GM19438 (cell line): Measurements from ENCODE around the gene CERK.

Experiments
- ATAC-seq: cut with Tn5 transposase; IDR thresholded peaks from one replicate; pipeline ENCODE4 v1.9.1; 2021; ENCODE audit warnings: low read depth; ENCODE audit not compliant: unreplicated experiment

The CERK gene

GRCh38 chr22:46703996-46704370 is 34.1 kb downstream of the CERK start:
- ATAC-seq, result no peak

- ATAC-seq, result no peak
These were observed 34.7 kb downstream of the CERK start for GRCh38 chr22:46703171-46703995.

- ATAC-seq, result no peak
These were observed 36.8 kb downstream of the CERK start for GRCh38 chr22:46701262-46701661.

- no peak for ATAC-seq
These were observed 39.0 kb downstream of the CERK start for GRCh38 chr22:46699091-46699490.

DNA sequence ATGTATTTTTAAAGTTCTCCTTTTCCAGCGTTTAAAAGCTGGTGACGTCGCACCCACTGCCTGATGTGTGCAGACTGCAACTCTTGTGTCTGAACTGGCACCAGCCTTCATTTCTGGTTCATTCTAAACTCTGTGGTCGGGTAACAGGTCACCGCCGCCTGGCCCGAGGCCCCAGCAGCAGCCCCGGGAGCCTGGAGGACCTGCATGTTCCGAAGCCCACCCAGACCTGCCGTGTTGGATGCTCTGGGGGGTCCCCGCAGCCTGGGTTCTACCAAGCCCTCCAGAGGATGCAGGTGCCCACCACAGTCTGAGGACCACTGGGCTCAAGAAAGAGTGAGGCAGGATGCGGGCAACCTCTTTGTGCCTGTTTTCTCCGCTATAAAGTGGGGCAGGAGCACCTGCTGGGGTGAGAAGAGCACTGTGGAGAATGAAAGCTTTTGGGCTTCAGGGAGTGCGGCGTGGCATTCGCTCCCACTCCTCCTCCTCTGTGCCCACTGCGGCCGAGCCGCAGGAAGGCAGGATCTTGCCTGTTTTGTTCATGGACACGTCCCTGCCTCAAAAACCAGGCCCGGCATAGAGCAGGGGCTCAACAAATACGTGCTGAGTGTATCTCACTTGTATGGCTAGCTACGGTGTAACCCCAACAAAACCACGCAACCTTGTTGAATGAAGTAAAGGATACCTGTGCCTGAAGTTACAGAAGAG is 40.1 kb downstream of the CERK start:
- ATAC-seq, result no peak

DNA sequence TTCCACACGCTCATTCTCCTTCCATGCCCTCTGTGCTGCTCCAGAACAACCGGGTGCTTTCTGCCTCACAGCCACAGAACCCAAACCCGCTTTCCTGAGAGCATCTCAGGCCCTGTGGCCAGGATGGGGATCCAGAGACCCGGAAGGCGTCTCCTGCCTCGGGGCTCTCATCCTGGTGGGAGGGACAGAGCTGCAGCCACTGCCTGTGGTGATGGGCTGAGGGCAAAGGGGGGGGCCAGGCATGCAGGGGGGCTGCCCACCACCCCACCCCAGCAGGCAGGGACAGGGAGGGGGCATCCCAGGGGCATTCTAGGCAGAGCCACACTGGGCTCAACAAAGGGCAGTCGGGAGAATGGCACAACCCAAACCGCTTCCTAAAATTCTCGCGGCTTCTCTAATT is 41.4 kb downstream of the CERK start:
- ATAC-seq, result no peak

DNA sequence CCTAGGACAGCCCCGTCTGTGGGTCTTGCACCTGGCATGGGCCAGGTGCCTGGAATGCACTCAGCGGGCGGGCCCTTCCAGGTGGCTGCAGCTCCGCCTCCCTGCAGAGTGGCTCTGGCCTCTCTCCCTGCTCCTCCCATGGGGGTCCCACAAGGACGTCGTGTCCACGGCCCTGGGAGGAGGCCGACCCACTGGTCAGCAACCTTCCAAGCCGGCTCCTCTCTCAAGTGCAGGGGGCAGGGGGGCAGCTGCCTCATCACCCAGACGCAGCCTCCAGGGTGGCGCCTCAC is 41.9 kb downstream of the CERK start:
- ATAC-seq, result no peak

GRCh38 chr22:46695346-46696228 is 42.5 kb downstream of the CERK start:
- ATAC-seq, result no peak

DNA sequence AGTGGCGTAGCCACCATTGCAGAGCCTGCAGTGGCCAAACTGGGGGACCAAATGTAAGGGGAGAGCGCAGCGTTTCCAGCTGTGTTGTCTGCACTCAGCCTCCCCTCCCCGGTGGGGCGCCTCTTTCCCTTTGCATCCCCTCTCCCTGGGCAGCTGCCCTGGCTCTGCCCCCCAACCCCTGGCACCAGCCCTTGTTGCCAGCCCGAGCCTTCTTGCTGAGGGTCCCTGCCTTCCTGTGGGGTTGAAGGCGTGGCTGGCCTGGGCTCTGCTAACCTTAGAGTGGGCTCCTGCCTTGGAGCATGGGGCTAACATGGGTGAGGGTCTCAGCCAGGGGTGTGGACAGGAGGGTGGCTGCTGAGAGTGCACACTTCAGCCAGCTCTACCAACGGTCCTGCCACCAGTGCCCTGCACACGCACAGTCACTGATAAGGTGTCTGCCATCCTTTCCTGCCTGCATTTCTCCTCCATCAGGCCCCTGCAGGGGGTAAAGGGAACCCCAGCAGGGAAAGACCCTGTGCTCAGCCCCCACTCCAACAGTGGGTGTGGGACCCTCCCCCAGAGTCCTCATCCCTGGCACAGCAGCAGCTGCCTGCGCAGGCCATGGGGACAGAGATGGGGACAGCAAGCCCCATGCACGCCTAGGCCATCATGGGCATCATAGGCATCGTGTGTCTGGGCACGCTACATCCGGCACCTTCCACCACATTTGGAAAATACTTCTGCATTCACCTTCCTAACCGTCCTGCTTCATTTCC is 43.5 kb downstream of the CERK start:
- ATAC-seq, result no peak

DNA sequence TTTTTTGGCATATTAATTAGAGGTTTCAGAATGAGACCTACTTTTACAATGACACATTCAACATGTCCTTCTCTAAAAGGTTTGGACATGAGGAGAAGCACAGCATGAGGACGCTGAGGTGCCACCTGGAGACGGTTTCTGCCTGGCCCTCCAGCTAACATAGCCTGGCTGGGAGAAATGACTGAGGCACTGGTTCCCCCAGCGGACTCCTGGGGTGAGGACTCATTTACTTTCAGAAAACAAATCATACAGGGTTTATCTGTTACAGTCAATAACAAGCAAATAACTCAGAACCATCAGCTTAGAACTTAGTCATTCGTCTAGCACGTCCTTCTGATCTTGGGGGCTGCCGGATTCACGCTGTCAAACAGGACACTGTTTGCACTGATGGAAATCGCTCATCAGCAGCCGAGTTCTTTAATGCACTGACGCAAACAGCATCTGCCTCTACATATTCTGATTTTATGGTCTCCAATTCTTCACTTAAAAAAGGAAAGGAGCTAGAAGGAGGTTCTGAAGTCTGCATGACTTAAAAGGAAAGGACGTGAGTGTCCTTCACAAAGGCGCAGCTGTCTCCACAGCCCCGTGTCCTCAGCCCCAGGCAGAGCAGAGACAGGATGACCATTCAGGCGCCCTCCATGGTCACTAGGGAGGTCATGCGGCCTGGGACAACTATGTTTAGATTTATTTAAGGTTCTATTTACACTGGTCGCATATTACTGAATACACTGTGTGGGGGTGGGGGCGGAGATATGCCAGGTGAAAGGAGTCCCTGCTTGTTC is 44.2 kb downstream of the CERK start:
- ATAC-seq, result no peak

DNA sequence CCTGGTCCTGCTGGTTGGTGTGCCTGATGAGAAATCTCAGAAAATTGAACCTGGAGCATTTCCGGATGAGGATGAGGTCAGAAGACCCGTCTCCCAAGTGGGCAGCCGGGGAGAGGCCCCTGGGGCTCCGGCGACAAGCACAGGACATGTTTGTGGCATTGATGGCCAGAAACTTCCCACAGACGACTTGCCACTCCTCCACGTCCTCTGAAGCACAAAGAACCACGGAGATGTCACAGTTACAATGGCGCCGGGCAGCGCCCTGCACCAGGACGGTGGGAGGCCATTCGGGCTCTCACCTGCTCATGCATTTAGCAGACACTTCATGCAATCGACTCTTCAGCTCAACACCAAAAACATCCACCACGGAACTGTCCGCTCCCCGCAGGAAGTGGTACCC is 46.5 kb downstream of the CERK start:
- ATAC-seq, result no peak

DNA sequence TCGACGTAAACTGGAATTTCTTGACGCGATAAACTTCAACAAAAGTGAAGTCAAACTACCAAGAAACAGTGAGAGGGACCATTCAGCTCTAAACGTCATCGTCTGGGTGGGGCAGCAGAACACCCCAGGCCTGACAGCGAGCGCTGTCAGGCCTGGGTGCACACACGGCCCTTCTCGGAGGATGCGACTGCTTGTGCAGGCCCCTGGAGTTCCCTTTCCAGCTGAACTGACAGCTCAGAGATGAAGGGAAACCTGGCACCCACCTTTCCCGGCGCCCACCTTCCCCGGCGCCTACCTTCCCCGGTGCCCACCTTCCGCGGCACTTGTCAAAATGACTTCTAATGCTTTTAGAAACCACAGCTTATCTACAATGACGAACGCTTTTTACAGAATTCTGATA is 47.9 kb downstream of the CERK start:
- no peak for ATAC-seq

DNA sequence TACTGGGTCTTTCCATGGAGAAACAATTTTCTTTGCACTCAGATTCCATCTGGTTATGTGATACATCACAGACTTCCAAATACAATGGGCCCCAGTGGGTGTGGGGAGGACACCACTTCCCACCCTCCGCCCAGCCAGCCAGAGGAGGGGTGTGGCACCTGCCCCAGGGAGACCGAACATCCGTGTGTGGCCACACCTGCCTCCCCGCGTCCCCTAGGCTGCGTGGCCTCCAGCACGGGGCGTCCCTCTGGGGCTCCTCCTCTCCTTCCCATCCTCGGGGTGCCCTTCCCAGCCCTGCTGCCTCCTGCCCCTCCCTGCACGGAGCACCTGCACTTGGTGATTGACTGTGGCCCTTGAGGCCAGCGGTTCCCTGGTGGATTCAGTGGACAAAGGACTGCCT is 49.1 kb downstream of the CERK start:
- ATAC-seq, result no peak

DNA sequence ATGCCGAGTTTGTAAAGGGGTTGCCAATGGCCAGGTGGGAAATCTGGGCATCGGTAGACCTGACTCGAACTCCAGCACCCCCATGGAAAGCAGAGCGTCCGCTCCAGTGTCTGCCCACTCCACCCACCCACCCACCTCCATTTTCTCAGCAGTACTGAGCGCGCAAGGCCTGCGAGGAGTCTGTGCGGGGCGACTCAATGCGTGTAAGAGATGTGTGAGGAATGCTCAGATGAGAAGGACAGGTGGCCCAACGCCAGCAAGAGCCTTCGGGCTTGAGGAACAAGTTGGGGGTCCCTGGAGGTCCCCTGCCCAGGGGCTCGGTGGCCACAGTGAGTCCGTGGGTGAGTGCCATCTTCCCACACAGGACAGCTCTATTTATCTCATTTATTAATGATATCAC is 50.6 kb downstream of the CERK start:
- no peak for ATAC-seq

DNA sequence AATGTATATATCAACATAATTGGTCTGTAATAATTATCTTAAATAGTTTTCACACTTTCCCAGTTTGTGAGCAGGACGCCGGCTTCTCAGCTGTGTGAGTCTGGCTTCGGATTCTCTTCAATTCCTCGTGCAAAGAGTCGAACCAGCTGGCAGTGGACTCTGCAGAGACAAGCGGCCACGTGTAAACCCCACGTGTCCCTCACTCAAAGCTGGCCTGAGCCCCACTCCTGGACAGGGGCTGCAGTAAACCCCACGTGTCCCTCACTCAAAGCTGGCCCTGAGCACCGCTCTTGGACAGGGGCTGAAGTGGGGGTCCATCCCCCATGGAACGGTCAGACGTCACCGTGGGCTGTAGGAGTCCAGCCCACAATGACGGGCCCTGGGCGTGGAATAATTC is 51.0 kb downstream of the CERK start:
- ATAC-seq, result no peak

- ATAC-seq, result no peak
These were observed 51.6 kb downstream of the CERK start for GRCh38 chr22:46686221-46687047.

DNA sequence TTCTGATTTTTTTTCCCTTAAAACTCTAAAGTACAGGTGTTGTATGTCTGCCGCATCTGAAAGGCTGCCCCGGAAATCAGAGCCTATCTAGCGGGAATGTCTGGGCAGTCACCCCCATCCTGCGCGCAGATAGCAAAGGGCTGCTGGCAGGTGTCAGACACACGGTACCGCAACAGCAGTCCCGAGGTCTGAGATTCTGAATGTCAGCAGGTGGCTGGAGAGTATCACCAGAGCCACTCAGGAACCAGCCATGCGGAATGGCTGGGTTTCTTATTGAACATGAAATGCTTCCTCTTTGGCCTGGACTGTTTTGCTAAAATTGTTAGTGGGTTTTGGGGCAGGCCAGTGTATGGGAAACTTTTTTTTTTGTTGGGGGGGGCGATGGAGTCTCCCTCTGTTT is 53.3 kb downstream of the CERK start:
- ATAC-seq, result peak; percentile 77

GRCh38 chr22:46682011-46682731 is 55.9 kb downstream of the CERK start:
- ATAC-seq, result no peak
